HG03575 (cell line): ENCODE measurements around the gene CCDC40.
"Not testable (repeated sequence)": the region's sequence is repeated elsewhere in the genome, so short reads cannot be mapped to it uniquely, and the experiment has no call there.

Experiments
- ATAC-seq: cut with Tn5 transposase; IDR thresholded peaks from one replicate; pipeline ENCODE4 v1.9.1; 2021; ENCODE audit not compliant: unreplicated experiment, insufficient number of reproducible peaks, low FRiP score; ENCODE audit errors: extremely low read depth

CCDC40 gene

DNA sequence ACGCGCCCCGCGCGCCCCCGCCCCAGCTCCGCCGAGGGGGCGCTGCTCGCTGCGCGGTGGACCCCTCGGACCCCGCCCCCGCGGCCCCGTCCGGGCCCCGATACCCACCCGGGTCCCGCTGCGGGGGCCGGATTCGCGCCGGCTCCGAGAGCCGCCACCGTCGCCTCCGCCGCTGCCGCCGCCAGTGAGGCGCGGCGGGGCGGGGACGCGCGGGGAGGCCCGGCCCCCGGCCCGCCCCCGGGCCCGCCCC is 830 bp upstream of the CCDC40 start, which contains the start of gene TBC1D16:
Gene TBC1D16, minus strand, starts transcription at position 186 of the 250 bp plus-strand sequence. CDS start 22,325 bp downstream, outside the sequence.
- no peak for ATAC-seq

DNA sequence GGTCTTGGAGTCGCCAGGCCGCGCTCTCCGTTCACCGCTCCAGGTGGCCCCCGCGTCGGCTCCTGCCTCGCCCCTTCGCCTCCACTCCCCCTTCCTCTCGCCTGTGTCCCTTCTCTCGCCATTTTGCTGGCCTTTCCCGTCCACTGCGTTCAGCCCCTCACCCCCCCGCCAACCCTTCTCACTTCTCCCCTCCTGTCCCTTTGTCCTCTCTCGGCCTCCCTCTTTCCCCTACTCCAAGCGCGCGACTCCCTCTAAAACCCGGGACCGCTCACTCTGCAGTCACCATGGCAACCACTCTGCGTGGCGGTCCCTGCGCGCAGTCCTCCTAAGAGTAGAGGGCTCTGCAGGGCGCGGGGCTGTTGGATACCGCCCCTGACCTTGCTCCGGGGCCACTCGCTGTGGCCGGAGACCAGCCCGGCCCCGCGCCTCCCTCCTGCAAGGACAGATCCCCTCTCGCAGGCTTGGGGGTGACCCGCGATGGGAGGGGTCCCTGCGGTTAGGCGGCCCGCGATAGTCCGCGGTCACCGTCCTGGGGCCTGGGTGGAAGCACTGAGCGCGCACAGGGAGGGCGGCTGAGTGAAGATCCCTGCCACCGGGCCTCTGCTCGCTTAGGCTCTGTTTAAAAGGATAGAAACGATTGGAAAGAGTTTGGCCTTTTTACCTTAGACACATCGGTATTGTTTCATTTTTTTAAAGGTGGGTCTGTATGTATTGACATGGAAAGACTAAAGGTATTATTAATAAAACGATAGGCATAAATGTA is 454 bp downstream of the CCDC40 start:
- ATAC-seq: no peak

DNA sequence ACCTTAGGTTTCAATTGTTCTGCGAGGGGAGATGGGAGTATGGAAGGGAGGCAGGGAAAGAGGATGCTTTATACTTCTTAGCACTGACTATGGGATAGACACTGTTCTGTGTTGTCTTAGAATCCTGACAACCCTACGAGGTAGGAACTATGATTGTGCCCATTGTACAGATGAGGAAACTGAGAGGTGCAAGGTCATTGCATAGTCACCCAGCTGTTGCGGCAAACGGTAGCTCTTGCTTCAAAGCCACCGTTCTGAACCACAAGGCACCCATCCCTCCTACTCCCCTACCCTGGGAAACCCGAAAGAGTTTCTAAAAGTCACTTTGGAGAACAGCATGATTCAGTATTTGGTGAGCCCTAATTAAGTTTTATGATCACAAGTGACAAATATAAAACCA is 7.5 kb downstream of the CCDC40 start:
- no peak for ATAC-seq

DNA sequence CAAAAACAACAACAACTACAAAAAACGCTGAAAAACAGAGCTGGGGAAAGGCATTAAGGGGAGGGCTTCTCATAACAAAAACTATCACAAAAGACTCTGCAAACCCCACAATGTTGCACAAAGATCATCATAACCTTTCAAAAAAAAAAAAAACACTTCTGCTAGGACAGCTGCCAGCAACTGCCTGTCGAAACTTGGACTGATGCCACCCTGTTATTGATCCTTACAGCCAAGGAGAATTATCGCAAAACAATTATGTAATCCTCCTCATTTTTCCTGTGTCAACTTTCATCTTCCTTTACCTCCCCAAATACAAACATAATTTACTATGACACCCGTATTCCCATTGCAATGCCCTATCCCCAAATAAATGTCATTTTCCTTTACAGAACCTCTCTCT is 9.3 kb downstream of the CCDC40 start:
- no peak for ATAC-seq

DNA sequence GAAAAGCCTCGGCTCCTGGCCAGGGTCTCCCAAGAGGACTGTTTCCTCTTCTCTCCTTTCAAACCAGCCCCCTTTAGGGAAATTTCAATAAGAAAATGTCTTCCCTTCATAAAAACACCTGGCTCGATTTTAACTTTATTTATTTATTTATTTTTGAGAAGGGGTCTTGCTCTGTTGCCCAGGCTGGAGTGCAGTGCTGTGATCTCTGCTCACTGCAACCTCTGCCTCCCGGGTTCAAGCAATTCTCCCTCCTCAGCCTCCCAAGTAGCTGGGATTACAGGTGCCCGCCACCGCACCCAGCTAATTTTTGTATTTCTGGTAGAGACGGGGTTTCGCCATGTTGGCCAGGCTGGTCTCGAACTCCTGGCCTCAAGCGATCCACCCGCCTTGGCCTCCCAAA is 10.3 kb downstream of the CCDC40 start:
- not testable (repeated sequence) for ATAC-seq

DNA sequence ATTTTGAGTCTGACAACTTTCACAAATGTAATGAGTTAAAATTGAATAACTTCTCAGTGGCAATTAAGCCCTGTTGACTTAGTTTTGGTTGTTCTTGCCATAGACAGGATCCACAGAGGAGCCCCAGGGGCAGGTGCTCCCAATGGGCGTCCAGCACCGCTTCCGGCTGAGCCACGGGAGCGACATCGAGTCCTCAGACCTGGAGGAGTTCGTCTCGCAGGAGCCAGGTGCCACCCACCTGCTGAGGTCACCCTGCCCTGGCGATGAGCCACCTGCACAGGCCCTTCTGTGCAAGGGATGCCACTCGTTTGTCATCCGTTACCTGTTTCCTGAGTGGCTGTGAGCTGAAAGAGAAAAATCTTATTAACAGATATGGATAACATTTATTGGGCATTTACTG is 10.7 kb downstream of the CCDC40 start:
- ATAC-seq: no peak

DNA sequence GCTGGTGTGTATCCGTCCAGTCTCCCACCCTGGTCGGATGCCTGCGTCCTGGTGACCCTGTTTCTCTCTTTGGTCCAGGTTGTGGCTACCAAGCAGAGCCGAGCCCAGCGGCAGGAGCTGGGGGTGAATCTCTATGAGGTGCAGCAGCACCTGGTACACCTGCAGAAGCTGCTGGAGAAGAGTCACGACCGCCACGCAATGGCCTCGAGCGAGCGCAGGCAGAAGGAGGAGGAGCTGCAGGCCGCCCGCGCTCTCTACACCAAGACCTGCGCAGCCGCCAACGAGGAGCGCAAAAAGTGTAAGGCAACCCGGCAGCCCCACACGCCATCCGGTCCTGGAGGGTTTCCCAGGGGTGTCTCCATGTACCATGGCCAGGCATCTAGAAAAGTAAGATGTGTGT is 13.5 kb downstream of the CCDC40 start:
- ATAC-seq: no peak

DNA sequence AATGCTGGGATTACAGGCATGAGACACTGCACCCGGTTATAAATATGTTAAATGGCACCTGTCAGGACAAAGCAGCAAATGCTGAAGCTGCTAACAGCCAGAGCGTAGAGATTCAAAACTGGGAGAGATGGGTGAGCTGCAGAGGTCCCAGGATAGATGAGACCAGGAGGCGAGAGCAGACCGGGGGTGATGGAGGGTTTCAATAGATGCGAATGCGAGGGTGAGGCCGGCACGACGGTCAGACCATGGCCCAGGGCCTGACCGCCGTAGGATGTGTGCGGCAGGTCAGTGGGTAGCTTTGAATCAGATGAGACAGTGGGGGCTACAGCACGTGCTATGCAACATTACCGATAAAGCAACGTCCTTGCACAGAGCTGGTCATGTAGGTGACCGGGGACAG is 14.3 kb downstream of the CCDC40 start:
- ATAC-seq: no peak

DNA sequence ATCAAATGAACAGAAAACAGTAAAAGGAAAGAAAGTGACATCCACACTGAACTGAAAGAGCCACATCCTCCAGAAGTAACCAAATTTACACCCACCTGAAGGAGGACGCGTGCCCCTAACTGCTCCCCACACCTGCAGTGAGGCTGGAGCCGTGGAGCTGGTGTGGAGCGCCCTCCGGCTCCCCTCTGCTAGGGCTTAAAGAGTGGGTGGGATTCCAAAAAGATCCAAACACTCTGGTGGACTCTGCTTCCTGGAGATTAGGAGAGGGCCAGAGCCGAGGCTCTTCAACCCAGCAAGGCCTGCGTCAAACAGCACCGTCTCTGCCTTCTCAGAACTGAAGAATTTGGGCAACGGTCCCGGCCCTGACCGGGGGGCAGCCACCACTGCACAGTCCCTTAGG is 15.2 kb downstream of the CCDC40 start:
- no peak for ATAC-seq

DNA sequence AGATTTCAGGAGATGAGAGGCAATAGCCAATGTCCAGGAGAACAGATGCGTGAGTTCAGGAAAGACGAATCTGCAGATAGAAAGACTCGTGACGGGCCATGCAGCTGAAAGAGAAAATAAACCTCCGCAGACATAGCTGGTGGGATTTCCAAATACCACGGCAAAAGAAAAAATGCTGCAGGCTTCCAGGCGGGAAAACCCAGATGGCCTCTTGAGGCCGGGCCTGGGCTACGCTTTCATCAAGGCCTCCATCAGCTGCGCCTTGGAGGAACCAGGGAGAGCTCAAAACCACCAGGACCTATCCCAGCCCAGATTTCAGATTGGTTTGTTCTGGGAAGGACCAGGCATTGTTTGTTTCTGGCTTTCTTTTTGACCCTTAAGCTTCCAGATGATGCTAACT is 16.7 kb downstream of the CCDC40 start:
- no peak for ATAC-seq

DNA sequence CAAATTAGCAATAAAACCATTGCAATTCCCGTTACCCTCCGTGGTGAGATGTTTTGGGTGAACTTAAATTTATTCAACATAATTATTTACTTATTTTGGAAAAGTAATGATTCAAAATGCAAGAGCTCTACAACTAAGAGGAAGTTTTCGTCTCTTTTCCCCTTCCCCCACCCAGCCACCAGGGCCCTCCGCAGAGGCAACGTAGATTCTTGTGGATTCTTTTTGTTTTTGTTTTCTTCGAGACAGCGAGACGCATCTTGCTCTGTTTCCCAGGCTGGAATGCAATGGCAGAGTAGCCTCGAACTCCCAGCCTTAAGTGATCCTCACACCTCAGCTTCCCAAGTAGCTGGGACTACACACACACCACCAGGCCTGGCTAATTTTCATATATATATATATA is 19.2 kb downstream of the CCDC40 start:
- ATAC-seq: no peak

DNA sequence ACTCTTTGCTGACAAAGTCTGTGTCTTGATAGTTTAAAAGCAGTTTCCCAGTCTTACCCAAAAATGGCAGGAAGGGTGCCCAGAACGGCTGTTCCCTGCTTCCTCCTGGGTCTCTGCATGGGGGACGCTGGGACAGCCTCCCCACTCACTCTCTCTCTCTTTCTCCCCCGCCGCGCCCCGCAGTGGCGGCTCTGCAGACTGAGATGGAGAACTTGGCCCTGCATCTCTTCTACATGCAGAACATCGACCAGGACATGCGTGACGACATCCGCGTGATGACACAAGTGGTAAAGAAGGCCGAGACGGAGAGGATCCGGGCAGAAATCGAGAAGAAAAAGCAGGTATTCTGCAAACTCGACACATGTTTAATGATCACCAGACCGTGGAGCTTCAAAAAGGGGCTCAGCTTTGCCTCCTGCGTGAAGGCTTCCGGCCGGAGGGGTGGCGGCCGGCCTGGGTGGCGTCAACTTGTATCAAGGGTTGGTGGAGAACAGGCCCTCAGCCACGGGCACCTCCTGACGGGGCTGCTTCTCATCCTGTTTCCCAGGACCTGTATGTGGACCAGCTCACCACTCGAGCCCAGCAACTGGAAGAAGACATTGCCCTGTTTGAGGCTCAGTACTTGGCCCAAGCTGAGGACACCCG is 22.0 kb downstream of the CCDC40 start:
- ATAC-seq: no peak

DNA sequence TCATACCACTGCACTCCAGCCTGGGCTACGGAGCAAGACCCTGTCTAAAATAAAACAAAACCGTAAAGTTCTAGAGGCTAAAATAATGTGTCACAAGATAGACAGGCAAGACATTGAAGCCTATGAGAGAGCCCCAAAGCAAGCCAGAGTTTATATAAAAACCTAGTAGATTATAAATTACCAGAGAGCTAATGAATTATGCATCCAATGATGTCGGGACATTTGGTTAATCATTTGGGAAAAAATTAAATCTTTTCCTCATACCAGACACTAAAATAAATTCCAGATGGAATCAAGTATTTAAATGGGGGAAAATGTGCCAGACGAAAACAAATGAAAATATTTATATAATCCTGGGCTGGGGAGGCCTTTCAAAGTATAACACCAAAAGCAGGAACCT is 24.2 kb downstream of the CCDC40 start:
- no peak for ATAC-seq

DNA sequence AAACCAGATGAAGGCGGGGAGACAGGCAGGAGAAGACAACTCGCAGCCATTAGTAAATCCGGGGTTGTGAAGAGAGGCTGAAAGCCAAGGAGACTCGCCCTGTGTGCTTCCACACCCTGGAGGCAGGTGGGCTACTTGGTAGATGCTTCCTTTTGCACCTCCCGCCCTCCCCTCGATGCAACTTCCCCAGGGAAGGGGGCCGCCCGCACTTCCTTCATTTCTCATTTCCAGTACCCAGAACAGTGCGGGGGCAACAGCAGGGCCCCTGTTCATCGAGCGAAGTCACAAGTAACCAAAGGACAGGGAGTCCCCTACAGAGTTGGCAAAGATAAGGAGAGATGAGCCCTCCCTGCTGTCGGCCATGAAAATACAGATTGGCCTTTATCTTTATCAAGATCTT is 25.0 kb downstream of the CCDC40 start:
- no peak for ATAC-seq

DNA sequence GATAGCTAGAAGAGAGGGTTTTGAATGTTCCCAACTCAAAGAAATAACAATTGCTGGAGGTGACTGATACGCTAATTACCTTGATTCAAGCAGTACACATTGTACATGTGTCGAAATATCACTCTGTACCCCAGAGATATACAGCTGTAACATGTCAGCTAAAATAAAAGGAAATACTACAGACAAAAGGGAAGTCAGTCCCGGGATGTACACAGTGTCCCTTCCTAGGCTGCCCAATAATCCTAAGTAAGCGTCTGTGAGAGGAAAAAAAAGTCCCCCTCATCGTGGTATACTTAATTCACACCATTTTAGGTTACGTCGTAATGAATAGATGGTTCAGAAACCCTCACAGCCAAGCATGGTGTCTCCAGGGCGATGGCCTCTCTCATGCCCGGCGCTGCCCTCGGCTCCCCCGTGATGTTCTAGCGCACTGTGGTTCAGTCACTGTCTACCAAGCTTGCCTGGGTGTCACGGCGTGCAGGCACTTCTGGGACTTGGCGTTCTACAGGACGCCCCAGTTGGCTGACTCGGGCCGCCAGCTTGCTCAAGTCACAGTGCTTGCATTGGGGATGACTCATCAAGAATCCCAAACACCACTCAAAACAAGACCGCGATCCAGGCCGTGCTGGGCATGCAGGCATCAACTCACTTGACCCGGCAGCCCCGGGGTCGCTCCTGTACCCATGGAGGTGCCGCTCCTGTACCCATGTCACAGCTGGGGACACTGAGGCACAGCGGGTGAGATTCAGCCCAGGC is 27.6 kb downstream of the CCDC40 start:
- ATAC-seq: no peak

DNA sequence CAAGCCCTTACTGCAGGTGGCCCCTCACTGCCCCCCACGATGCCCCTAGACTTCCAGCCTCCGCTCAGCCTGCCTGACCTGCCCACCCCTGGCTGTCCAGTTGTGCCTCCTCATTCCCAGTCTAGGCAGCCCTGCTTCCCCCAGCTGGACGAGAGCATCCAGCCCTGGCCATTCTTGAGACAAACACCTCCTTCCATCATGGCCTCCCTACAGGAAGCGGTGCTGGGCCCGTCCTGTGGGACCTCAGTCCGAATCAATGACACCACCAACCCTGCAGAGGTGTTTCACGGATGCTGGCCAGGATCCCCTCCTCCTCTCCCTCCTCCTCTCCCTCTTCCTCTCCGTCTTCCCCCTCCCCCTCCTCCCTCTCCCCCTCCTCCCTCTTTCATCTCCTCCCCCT is 28.3 kb downstream of the CCDC40 start:
- ATAC-seq: no peak

DNA sequence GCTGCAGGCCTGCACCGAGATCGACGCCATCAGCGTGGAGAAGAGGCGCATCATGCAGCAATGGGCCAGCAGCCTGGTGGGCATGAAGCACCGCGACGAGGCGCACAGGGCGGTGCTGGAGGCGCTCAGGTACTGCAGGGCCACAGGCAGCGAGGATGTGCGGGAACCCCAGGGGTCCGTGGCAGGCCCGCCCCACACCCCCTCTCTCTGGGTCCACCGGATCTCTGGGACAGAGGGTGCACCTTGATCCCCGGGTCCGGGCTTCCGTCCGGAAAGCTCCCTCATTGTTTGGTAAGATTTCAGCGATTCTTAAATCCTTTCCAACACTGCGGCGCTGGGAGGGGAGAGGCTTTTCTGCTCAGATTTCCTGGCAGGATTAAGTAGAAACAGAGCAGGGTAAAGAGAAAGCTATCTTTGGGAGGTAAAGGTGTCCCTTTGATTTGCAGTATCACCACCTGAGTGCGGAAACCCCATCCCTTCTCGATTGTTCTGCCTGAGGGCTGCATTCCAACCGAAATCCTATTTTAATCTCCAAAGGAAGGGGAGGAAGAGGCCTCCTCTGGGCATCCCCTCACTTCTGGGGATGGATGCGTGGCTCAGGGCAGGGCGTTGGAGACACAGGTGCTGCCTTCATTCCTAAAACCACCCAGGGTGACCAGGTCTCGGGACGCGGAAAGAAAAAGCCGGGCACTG is 29.2 kb downstream of the CCDC40 start:
- no peak for ATAC-seq

DNA sequence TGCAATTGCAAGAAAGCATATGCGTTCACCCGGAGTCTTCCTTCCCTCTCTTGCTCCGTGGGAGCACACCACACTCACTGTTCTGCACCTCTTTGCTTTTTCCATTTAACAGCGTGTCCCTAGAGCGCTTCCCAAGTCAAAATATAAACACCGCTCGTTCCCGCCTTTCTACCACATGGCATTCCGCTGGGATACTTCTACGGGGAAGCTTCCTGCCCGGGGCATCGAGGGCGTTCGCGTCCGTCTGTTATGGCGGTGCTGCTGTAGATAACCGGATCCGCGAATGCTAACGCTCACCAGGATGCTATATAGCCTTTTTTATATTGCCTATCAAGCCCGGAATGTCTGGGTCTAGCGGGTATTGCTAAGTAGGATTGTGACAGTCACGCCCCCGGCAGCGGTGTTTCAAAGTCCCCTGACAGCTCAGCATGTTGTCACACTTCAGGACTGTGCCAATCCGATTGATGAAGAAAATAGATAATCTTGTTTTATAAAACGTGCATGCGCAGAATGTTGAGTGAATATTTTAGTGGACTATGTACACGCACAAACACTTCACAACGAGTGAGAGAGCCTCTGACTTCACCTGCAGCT is 31.0 kb downstream of the CCDC40 start:
- ATAC-seq: no peak
